ENCODE measurements around the gene CLIC2. TPM values are rescaled to one million over a fixed set of nuclear protein-coding genes. Genes with fewer than 3 reads are reported as not detected.

Gene CLIC2
- total RNA-seq, 2 donors from 2014 or later, result 0.64 to 1.0 TPM

- H3K36me3 ChIP-seq (ENCODE audit: control insufficient read depth, insufficient read depth, low read length), result peaks cover 21% of the 10 kb centered on the region
- no peaks in the 10 kb centered on the region for H3K27me3 ChIP-seq (ENCODE audit: control insufficient read depth, insufficient read depth, low read length, poor library complexity, severe bottlenecking)
- no peak overlapping the region for H3K27ac Mint-ChIP-seq
- H3K27ac ChIP-seq (ENCODE audit: low read depth, low read length), result no peak overlapping the region
- no peak overlapping the region for H3K9ac ChIP-seq (ENCODE audit: extremely low read depth, low read length, poor library complexity, severe bottlenecking)
- no peaks in the 10 kb centered on the region for H3K9me3 ChIP-seq (ENCODE audit: control insufficient read depth, low read length)
- H3K4me3 ChIP-seq (ENCODE audit: low read length), result no peak overlapping the region
- peaks cover 52% of the 10 kb centered on the region for H3K9me3 Mint-ChIP-seq
- no peaks in the 10 kb centered on the region for H3K4me1 ChIP-seq (ENCODE audit: control insufficient read depth, insufficient read depth, low read length)
- no peaks in the 10 kb centered on the region for H3K27me3 Mint-ChIP-seq (ENCODE audit: insufficient read depth)
- no peaks in the 10 kb centered on the region for H3K4me1 Mint-ChIP-seq
- no peak overlapping the region for H3K4me3 Mint-ChIP-seq
- no peak for DNase-seq
- WGBS, 2 experiments (ENCODE audit: insufficient coverage in 1 of 2, insufficient read length in 1 of 2), result 86% methylated on average over 5 of the region's 5 CpGs; no CpG with 5 or more reads in 1 of the 2 experiments
- no peak for TF ChIP-seq CTCF (conservative IDR thresholded peaks at IDR 0.05)
- peaks cover 23% of the 10 kb centered on the region for H3K36me3 Mint-ChIP-seq (ENCODE audit: low read depth)
These were observed 92.1 kb downstream of the CLIC2 start for GRCh38 chrX:155242300-155242699.

GRCh38 chrX:155237719-155238118, 96.7 kb downstream of the CLIC2 start:
- no peak overlapping the region for H3K9ac ChIP-seq (ENCODE audit: extremely low read depth, low read length, poor library complexity, severe bottlenecking)
- no peak for DNase-seq
- H3K36me3 Mint-ChIP-seq (ENCODE audit: low read depth), result peaks cover 38% of the 10 kb centered on the region
- no peaks in the 10 kb centered on the region for H3K4me1 ChIP-seq (ENCODE audit: control insufficient read depth, insufficient read depth, low read length)
- 96% methylated on average over 4 to 5 of the region's 5 CpGs for WGBS, 2 experiments (ENCODE audit: insufficient coverage in 1 of 2, insufficient read length in 1 of 2)
- H3K4me1 Mint-ChIP-seq, result no peaks in the 10 kb centered on the region
- no peaks in the 10 kb centered on the region for H3K27me3 Mint-ChIP-seq (ENCODE audit: insufficient read depth)
- no peaks in the 10 kb centered on the region for H3K27me3 ChIP-seq (ENCODE audit: control insufficient read depth, insufficient read depth, low read length, poor library complexity, severe bottlenecking)
- no peak overlapping the region for H3K4me3 ChIP-seq (ENCODE audit: low read length)
- TF ChIP-seq CTCF (conservative IDR thresholded peaks at IDR 0.05), result no peak
- H3K9me3 Mint-ChIP-seq, result peaks cover 46% of the 10 kb centered on the region
- no peak overlapping the region for H3K27ac Mint-ChIP-seq
- no peak overlapping the region for H3K4me3 Mint-ChIP-seq
- H3K27ac ChIP-seq (ENCODE audit: low read depth, low read length), result no peak overlapping the region
- H3K36me3 ChIP-seq (ENCODE audit: control insufficient read depth, insufficient read depth, low read length), result peaks cover 46% of the 10 kb centered on the region
- no peaks in the 10 kb centered on the region for H3K9me3 ChIP-seq (ENCODE audit: control insufficient read depth, low read length)

- H3K9me3 ChIP-seq (ENCODE audit: control insufficient read depth, low read length), result no peaks in the 10 kb centered on the region
- no peaks in the 10 kb centered on the region for H3K27me3 ChIP-seq (ENCODE audit: control insufficient read depth, insufficient read depth, low read length, poor library complexity, severe bottlenecking)
- H3K9ac ChIP-seq (ENCODE audit: extremely low read depth, low read length, poor library complexity, severe bottlenecking), result no peak overlapping the region
- H3K27ac ChIP-seq (ENCODE audit: low read depth, low read length), result no peak overlapping the region
- Mint-ChIP-seq H3K27me3 (ENCODE audit: insufficient read depth) (no peaks in the 10 kb centered on the region), H3K27ac (no peak overlapping the region), H3K4me3 (no peak overlapping the region), H3K4me1 (no peaks in the 10 kb centered on the region), H3K9me3 (peaks cover 39% of the 10 kb centered on the region), H3K36me3 (ENCODE audit: low read depth) (peaks cover 47% of the 10 kb centered on the region)
- DNase-seq, result no peak
- no peak for TF ChIP-seq CTCF (conservative IDR thresholded peaks at IDR 0.05)
- no peaks in the 10 kb centered on the region for H3K4me1 ChIP-seq (ENCODE audit: control insufficient read depth, insufficient read depth, low read length)
- H3K4me3 ChIP-seq (ENCODE audit: low read length), result no peak overlapping the region
- peaks cover 60% of the 10 kb centered on the region for H3K36me3 ChIP-seq (ENCODE audit: control insufficient read depth, insufficient read depth, low read length)
These were observed 98.5 kb downstream of the CLIC2 start for GRCh38 chrX:155235891-155236290.
